ENCODE results near the gene FBXO34.

DNA sequence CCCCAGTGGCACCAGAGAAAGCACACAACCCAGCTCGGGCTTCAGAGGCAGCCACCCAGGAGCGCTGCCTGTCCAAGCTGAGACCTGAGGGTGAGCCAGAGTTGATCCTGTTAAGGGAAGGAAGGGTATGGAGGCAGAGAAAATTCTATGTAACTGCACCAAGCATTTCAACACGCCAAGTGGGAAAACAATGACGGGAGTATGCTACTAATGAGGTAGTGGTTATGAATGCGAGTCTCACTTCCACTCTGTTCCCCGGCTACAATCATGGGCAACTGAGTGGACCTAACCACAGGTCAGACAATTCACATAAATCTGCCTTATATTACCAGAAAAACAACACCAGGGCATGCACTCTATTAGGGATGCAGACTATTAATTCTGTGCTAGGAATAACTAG lies 130.5 kb downstream of the FBXO34 start:
- TF ChIP-seq POLR2A (IDR thresholded peaks at IDR 0.05; ENCODE audit: insufficient read depth in 1 of 2, low read depth in 2 of 2, low read length in 2 of 2) (no peak), MED13 (CRISPR knock-in tag; IDR thresholded peaks at IDR 0.05) (no peak), BHLHE40 (IDR thresholded peaks at IDR 0.05; ENCODE audit: low read length) (no peak)
- TF ChIP-seq, protein P1, sequence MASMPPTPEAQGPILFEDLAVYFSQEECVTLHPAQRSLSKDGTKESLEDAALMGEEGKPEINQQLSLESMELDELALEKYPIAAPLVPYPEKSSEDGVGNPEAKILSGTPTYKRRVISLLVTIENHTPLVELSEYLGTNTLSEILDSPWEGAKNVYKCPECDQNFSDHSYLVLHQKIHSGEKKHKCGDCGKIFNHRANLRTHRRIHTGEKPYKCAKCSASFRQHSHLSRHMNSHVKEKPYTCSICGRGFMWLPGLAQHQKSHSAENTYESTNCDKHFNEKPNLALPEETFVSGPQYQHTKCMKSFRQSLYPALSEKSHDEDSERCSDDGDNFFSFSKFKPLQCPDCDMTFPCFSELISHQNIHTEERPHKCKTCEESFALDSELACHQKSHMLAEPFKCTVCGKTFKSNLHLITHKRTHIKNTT (CRISPR knock-in tag; IDR thresholded peaks at IDR 0.05), result no peak
- TF ChIP-seq, protein P2, sequence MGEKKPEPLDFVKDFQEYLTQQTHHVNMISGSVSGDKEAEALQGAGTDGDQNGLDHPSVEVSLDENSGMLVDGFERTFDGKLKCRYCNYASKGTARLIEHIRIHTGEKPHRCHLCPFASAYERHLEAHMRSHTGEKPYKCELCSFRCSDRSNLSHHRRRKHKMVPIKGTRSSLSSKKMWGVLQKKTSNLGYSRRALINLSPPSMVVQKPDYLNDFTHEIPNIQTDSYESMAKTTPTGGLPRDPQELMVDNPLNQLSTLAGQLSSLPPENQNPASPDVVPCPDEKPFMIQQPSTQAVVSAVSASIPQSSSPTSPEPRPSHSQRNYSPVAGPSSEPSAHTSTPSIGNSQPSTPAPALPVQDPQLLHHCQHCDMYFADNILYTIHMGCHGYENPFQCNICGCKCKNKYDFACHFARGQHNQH (CRISPR knock-in tag; IDR thresholded peaks at IDR 0.05), result no peak

Data from HepG2 (cell line).